Measurements from ENCODE around the gene DNAJC6. TPM values are rescaled to one million over a fixed set of nuclear protein-coding genes. Genes with fewer than 3 reads are reported as not detected.
A peak's percentile ranks its signal among the peaks of the same experiment; 100 is the strongest.

Gene DNAJC6
- polyA plus RNA-seq, 1 of the 3 experiments (the other 2 are of a cell fraction): 1.9 TPM

DNA sequence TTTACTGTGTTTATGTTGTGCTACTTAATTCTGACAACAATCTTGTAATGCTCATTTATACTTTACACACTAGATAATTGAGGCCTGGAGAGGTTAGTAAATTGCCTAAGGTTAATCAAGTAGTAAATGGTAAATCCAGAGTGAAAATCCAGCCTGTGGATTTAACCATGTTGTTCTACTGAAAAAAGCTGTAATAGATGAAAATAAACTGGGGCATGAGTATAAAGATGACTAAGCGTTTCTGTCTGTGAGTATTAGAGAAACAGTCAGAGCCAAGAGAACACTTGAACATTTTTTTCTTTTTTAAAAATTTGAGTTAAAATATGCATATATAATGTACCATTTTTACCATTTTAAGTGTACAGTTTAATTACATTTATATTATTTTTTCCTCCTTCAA is 63.2 kb downstream of the DNAJC6 start:
- no peaks in the 10 kb centered on the region for H4K20me1 ChIP-seq (ENCODE audit: insufficient read depth)
- H3K4me2 ChIP-seq: no peak overlapping the region
- no peaks in the 10 kb centered on the region for H3F3A ChIP-seq (replicated peaks; ENCODE audit: insufficient read depth)
- H3K9me3 ChIP-seq: no peaks in the 10 kb centered on the region
- no peaks in the 10 kb centered on the region for H3K79me2 ChIP-seq (ENCODE audit: insufficient read depth)
- ChIA-PET CTCF (no interaction called here), POLR2A (no interaction called here)
- H3K9ac ChIP-seq: no peak overlapping the region
- H3K4me3 ChIP-seq (ENCODE audit: low read depth in 2 of 2, low read length in 1 of 2): no peak overlapping the region
- H3K9me2 ChIP-seq: no peaks in the 10 kb centered on the region
- no peaks in the 10 kb centered on the region for H3K27me3 ChIP-seq (ENCODE audit: insufficient read depth)
- no peak overlapping the region for H3K27ac ChIP-seq (ENCODE audit: low read depth in 2 of 2, low read length in 1 of 2)
- no peak for TF ChIP-seq MEF2A (IDR thresholded peaks at IDR 0.05; ENCODE audit: borderline replicate concordance, low read depth)
- no peaks in the 10 kb centered on the region for H3K36me3 ChIP-seq (replicated peaks in 1 of 2; ENCODE audit: control insufficient read depth in 1 of 2, insufficient read depth in 2 of 2, low read length in 1 of 2)
- WGBS (ENCODE audit: low lambda C conversion rate): 75% methylated on average over 1 of the region's 1 CpG
- H2AFZ ChIP-seq (ENCODE audit: low read depth): 0 out of 2 replicates have a peak overlapping the region, but pooled peaks have one; percentile 54
- DNase-seq: no peak
- no peaks in the 10 kb centered on the region for H3K4me1 ChIP-seq (ENCODE audit: control insufficient read depth in 1 of 2, insufficient read depth in 2 of 2, low read depth in 1 of 2, low read length in 1 of 2)

DNA sequence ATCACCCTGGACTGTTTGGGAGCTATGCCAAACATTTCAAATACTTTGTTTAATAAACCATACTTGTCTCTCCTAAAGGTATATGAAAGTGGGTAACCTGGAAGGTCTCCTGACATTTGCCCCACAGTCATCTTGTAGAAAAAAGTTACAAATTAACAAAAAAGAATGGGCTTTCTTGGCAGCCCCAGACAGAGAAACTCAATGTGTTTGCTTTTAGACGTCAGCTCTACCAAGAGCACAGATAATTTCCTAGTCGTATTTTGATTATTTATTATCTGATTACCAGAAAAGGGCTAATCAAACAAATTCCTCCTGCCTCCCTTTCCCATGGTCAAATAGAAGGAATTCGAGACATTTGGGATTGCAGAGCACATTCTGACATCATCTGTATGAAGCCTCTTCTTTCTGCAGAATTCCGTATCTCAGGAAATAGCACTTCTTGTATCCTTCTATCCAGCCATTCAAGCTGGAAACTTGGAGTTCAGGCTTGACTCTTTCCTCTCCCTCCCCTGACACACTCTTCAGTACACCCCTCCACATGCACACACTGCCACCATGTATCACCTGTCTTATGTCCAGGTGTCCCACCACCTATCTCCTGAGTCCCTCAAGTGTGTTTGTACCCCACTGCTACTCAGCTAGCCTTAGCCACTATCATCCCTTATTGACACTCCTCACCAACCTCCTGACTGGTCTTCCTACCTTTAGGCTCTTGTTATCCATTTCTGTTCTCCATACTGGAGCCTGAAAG is 68.3 kb downstream of the DNAJC6 start:
- no peak overlapping the region for H3K4me2 ChIP-seq
- WGBS (ENCODE audit: low lambda C conversion rate): 80% methylated on average over 4 of the region's 4 CpGs
- no peak overlapping the region for H2AFZ ChIP-seq (ENCODE audit: low read depth)
- no peaks in the 10 kb centered on the region for H4K20me1 ChIP-seq (ENCODE audit: insufficient read depth)
- H3K27me3 ChIP-seq (ENCODE audit: insufficient read depth): no peaks in the 10 kb centered on the region
- H3K9ac ChIP-seq: no peak overlapping the region
- no peaks in the 10 kb centered on the region for H3K9me2 ChIP-seq
- no peak overlapping the region for H3K27ac ChIP-seq (ENCODE audit: low read depth in 2 of 2, low read length in 1 of 2)
- no peaks in the 10 kb centered on the region for H3F3A ChIP-seq (replicated peaks; ENCODE audit: insufficient read depth)
- ChIA-PET POLR2A (no interaction called here), CTCF (interaction anchor here (0.7 to 1.0 kb wide), 3 partner anchors 20 to 39 kb away, joined by 3 read pairs; no protein-coding TSS in a partner anchor)
- H3K79me2 ChIP-seq (ENCODE audit: insufficient read depth): no peaks in the 10 kb centered on the region
- H3K36me3 ChIP-seq (replicated peaks in 1 of 2; ENCODE audit: control insufficient read depth in 1 of 2, insufficient read depth in 2 of 2, low read length in 1 of 2): peaks cover 0 to 5% of the 10 kb centered on the region in 2 experiments
- TF ChIP-seq, protein P1, sequence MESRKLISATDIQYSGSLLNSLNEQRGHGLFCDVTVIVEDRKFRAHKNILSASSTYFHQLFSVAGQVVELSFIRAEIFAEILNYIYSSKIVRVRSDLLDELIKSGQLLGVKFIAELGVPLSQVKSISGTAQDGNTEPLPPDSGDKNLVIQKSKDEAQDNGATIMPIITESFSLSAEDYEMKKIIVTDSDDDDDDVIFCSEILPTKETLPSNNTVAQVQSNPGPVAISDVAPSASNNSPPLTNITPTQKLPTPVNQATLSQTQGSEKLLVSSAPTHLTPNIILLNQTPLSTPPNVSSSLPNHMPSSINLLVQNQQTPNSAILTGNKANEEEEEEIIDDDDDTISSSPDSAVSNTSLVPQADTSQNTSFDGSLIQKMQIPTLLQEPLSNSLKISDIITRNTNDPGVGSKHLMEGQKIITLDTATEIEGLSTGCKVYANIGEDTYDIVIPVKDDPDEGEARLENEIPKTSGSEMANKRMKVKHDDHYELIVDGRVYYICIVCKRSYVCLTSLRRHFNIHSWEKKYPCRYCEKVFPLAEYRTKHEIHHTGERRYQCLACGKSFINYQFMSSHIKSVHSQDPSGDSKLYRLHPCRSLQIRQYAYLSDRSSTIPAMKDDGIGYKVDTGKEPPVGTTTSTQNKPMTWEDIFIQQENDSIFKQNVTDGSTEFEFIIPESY (IDR thresholded peaks at IDR 0.05; ENCODE audit: borderline replicate concordance, low read depth): no peak
- no peak for TF ChIP-seq RAD21 (IDR thresholded peaks at IDR 0.05; ENCODE audit: low read length)
- no peak for TF ChIP-seq EZH2phosphoT487 (IDR thresholded peaks at IDR 0.05; ENCODE audit: borderline replicate concordance, low read depth)
- TF ChIP-seq MXI1 (IDR thresholded peaks at IDR 0.05; ENCODE audit: low read depth, low read length): no peak
- no peak for TF ChIP-seq GATA2 (CRISPR knock-in tag; IDR thresholded peaks at IDR 0.05)
- TF ChIP-seq JUND (IDR thresholded peaks at IDR 0.05): no peak
- TF ChIP-seq, protein P2, sequence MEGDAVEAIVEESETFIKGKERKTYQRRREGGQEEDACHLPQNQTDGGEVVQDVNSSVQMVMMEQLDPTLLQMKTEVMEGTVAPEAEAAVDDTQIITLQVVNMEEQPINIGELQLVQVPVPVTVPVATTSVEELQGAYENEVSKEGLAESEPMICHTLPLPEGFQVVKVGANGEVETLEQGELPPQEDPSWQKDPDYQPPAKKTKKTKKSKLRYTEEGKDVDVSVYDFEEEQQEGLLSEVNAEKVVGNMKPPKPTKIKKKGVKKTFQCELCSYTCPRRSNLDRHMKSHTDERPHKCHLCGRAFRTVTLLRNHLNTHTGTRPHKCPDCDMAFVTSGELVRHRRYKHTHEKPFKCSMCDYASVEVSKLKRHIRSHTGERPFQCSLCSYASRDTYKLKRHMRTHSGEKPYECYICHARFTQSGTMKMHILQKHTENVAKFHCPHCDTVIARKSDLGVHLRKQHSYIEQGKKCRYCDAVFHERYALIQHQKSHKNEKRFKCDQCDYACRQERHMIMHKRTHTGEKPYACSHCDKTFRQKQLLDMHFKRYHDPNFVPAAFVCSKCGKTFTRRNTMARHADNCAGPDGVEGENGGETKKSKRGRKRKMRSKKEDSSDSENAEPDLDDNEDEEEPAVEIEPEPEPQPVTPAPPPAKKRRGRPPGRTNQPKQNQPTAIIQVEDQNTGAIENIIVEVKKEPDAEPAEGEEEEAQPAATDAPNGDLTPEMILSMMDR (IDR thresholded peaks at IDR 0.05): no peak
- TF ChIP-seq SIN3A (IDR thresholded peaks at IDR 0.05; ENCODE audit: borderline replicate concordance, low read depth, low read length): no peak
- TF ChIP-seq CHD2 (IDR thresholded peaks at IDR 0.05; ENCODE audit: low read length, partially characterized antibody): no peak
- TF ChIP-seq TAF1 (IDR thresholded peaks at IDR 0.05; ENCODE audit: borderline replicate concordance, low read depth, low read length): no peak
- TF ChIP-seq, protein P3, sequence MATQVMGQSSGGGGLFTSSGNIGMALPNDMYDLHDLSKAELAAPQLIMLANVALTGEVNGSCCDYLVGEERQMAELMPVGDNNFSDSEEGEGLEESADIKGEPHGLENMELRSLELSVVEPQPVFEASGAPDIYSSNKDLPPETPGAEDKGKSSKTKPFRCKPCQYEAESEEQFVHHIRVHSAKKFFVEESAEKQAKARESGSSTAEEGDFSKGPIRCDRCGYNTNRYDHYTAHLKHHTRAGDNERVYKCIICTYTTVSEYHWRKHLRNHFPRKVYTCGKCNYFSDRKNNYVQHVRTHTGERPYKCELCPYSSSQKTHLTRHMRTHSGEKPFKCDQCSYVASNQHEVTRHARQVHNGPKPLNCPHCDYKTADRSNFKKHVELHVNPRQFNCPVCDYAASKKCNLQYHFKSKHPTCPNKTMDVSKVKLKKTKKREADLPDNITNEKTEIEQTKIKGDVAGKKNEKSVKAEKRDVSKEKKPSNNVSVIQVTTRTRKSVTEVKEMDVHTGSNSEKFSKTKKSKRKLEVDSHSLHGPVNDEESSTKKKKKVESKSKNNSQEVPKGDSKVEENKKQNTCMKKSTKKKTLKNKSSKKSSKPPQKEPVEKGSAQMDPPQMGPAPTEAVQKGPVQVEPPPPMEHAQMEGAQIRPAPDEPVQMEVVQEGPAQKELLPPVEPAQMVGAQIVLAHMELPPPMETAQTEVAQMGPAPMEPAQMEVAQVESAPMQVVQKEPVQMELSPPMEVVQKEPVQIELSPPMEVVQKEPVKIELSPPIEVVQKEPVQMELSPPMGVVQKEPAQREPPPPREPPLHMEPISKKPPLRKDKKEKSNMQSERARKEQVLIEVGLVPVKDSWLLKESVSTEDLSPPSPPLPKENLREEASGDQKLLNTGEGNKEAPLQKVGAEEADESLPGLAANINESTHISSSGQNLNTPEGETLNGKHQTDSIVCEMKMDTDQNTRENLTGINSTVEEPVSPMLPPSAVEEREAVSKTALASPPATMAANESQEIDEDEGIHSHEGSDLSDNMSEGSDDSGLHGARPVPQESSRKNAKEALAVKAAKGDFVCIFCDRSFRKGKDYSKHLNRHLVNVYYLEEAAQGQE (IDR thresholded peaks at IDR 0.05; ENCODE audit: low read depth, low read length): no peak
- TF ChIP-seq TCF12 (IDR thresholded peaks at IDR 0.05): no peak
- TF ChIP-seq, protein P4, sequence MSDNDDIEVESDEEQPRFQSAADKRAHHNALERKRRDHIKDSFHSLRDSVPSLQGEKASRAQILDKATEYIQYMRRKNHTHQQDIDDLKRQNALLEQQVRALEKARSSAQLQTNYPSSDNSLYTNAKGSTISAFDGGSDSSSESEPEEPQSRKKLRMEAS (IDR thresholded peaks at IDR 0.05; ENCODE audit: low read depth): no peak
- TF ChIP-seq SMC3 (IDR thresholded peaks at IDR 0.05; ENCODE audit: low read depth, low read length): no peak
- no peaks in the 10 kb centered on the region for H3K4me1 ChIP-seq (ENCODE audit: control insufficient read depth in 1 of 2, insufficient read depth in 2 of 2, low read depth in 1 of 2, low read length in 1 of 2)
- no peak overlapping the region for H3K4me3 ChIP-seq (ENCODE audit: low read depth in 2 of 2, low read length in 1 of 2)
- DNase-seq: no peak
- no peaks in the 10 kb centered on the region for H3K9me3 ChIP-seq
